GM21367 (cell line): ENCODE data around the gene ARID1B.

Experiments
- ATAC-seq: cut with Tn5 transposase; IDR thresholded peaks from one replicate; pipeline ENCODE4 v1.9.1; 2021; ENCODE audit not compliant: unreplicated experiment

Gene ARID1B

DNA sequence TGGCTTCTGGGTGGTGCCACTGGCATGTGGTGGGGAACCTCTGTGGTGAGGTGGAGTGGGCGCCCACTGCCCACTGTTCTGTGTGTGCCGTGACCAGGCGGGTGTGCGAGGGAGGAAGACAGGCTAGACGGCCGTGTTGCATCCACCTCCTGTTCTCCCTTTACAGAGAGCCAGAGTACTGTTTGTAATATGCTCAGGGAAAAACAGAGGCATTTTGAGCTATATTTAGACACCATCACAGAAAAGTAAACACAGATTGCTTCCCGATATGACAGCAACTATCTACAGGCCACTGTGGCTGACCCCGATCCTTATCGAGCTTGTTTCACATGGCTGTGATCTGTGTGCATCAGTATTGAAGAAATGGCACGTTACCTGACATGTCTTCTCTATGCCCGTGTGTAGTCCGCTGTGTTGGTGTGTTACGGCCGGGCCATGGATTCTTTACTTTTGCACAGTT, 45.6 kb downstream of the ARID1B start:
- ATAC-seq: no peak

- ATAC-seq: no peak
These were observed 47.0 kb downstream of the ARID1B start for GRCh38 chr6:156824142-156824541.

- no peak for ATAC-seq
These were observed 48.3 kb downstream of the ARID1B start for GRCh38 chr6:156825475-156825874.

- no peak for ATAC-seq
These were observed 49.2 kb downstream of the ARID1B start for GRCh38 chr6:156826290-156826955.

- no peak for ATAC-seq
These were observed 50.2 kb downstream of the ARID1B start for GRCh38 chr6:156827382-156827781.

- no peak for ATAC-seq
These were observed 51.1 kb downstream of the ARID1B start for GRCh38 chr6:156828280-156828703.

- no peak for ATAC-seq
These were observed 52.9 kb downstream of the ARID1B start for GRCh38 chr6:156830126-156830525.

GRCh38 chr6:156832231-156832647, 55.1 kb downstream of the ARID1B start:
- no peak for ATAC-seq

DNA sequence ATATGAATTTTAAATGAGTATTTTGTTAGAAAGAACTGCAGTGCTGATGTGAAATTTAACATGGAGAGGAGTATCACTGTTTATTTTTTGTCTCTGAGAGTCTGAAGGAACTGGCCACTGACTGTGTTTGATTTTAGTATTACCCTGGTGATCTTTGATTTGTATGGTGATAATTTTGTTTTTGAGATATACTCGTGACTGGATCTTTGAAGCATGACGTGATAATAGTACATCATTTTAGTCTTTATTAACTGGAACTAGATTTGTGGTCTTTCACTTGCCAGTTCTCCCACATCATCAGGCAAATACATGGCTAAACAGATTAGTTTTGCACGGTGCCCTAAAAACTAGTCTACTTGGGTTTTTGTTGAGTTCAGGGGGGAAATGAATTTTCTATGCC, 55.5 kb downstream of the ARID1B start:
- no peak for ATAC-seq

DNA sequence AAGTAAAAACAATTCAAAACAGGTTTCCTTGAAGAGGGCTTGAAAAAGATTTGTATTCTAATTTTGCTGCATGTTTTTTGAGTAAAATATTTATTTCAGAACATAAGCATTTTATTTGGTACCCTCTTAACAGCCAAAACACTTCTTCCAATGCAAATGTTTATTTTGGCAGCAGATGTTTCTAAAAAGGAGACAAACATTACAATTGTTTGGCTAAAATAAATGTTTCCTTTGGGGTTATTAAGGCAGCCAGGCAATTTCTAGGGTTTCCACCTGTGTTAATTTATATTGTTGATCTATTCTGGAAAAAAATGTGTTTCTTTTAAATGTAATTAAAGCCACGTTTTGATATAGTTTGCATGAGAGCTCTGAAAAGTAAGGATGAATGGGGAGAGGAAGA, 56.6 kb downstream of the ARID1B start:
- no peak for ATAC-seq

DNA sequence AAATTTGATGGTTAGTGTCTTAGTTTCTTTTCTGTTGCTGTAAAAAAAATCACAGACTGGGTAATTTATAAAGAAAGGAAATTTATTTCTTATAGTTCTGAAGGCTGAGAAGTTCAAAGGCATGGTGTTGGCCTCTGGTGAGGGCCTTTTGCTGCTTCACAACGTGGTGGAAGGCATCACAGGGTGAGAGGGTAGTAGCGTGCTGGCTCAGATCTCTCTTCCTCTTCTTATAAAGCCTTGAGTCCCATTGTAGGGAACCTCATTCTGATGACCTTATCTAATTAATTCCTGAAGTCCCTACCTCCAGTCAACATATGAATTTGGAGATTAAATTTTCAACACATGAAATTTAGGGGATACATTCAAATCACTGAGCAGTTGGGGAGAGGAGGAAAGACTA, 62.0 kb downstream of the ARID1B start:
- no peak for ATAC-seq

DNA sequence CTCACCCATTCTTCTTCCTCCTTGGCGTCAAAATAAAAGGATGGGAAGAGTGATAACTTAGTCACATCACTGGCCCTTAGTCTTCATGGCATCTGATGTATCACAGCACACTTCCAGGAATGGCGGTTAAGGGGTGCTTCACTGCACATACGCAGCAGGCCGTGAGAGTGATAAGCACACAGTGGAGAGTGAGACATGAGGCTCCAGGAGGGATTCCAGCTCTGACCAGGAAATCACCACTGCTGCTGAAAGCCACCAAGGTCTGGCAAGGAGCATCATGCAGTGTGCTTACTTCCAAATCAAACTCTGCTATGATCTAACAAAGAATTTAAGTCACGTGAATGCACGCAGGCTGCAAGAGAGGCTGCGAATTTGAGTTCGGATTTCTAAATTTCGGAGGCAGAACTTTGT, 62.4 kb downstream of the ARID1B start:
- ATAC-seq: no peak

GRCh38 chr6:156840136-156840535, 63.0 kb downstream of the ARID1B start:
- no peak for ATAC-seq

DNA sequence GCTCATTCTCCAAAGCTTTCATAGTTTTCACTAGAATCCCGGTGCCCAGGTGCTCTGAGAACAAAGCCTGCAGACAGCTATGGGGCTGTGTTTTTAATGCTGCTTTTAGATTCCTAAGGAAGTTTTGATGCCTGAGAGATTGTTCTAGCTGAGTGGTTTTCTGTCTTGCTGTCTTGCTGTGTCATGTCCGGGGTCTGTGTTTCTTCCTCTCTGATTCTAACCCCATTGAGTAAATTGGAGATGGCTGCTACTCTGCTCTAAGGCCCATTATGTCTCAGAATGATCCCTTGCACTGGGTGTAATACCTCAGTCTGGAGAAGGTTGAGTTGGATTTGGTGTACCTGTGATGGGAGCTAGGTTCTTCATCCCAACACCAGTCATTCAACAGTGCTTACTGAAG, 63.4 kb downstream of the ARID1B start:
- ATAC-seq: no peak

DNA sequence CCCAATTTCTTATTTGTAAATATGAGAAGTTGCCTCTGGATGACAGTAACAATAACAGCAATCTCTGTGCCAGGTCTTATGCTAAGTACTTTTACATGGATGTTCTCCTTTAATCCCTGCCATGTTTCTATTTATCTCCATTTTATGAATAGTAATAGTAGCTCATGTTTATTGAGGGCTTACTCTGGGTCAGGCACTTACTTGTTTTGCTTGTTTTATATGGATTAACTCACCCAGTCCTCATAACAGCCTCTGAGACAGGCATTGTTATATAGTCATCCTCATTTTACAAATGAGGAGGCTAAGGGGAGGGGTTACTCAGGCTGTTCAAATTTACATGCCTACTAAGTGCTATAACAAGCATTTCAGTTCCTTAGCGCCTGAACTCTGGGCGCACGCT, 64.3 kb downstream of the ARID1B start:
- no peak for ATAC-seq

DNA sequence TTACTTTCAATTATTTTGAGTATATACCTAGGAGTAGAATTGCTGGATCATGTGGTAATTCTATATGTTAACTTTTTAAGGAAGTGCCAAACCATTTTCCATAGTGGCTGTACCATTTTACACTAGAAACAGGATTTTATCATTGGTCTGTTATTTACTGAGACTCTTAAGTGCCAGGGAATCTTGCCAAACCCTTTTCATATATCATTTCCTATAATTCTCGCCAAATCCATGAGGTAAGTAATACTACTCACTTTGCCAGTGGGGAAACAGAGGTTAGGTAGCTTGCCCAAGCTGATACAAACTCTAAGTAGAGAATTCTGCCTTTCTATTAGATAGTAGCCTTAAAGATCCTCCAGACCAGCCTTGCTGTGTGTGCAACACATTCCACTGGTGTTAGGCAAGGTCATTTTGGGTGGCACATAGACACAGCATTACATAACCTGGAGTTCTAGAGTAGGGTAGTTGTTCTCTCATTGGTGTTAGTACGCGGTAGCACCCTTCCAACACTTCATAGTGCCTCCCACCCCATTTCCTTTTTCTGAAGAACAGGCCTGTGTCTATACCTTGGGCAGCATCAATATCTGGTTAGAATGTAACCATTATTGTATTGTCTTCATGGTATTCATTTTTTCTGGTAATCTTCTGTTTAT, 65.5 kb downstream of the ARID1B start:
- ATAC-seq: no peak

DNA sequence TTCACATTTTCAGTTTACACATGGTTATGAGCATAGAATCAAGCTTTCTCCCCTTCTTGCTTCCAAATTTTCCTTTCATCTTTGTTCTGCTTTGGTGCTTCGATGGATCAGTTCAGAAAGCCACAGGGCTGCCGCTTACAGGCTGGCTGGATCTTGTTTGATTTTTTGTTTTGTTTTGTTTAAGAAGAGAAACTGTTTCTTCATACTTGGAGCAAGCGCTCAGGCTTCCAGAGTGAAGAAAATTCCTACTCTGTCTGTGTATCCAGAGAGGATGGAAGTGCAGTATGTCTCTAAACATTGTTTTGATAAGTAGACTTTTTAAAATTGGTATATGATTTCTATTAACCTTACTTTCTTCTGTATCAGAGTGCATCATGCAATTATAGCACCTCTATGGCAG, 66.9 kb downstream of the ARID1B start:
- no peak for ATAC-seq

DNA sequence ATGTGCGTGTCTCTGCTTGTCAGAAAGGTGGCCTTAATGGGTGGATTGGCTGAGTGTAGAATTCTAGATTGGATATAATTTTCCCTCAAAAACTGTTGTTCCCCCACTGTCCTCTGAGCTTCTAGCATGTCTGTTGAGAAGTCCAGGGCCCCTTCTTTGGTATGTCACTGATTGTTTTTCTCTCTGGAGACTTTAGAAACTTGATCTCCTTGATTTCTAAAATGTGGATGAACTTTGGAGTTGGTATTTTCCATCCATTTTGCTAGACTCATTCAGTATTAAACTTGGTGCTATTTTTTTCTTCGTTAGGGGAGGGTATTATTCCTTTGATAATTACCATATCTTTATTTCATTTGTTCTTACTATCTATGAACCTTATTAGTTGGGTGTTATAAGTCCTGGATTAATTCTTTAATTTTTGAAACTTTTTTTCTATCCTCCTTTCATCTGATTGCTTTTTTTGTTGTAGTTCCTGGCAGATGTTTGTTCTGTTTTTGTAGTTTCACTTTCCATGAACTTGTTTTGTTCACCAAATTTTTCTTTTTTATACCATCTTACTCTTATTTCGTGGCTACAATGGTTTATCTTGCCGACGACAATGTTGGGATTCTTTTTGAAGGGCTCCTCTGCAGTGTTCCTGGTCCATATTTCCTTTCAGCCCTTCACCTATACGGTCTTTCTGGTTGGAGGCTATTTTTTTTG, 68.4 kb downstream of the ARID1B start:
- ATAC-seq: no peak

DNA sequence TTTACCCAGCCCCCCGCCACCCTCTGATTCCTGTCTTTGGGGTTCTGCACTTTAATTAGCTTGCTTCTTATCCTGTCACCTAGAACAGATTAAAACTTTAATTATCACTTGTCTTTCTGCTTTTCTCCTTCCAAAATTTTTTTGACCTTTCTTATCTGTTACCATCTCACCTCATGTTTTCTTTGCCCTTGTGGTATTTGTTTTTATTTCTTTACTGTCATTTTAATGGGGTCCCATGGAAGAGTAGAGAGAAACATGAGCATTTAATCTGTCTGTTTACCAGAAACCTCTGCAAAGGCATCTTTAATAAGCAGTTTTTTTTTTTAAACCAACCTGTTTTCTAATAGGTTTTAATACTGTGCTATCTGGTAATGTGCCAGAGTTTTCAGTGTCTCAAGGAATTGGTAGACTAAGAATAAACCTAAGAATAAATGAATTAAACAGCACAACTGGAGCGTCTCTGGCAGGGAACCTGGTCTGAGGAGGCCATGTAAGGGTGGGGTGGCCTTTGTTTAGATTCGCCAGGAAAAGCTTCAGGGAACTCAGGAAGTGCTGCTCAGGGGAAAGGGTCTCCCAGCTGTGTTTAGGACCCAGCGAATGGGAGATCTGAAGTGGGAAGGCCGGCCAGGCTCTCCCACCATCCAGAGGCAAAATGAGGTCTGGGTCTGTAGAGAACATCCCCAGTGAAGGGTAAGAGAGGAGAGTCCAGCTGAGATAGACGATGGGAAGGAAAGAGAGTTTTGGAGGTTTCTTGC, 69.8 kb downstream of the ARID1B start:
- ATAC-seq: no peak

DNA sequence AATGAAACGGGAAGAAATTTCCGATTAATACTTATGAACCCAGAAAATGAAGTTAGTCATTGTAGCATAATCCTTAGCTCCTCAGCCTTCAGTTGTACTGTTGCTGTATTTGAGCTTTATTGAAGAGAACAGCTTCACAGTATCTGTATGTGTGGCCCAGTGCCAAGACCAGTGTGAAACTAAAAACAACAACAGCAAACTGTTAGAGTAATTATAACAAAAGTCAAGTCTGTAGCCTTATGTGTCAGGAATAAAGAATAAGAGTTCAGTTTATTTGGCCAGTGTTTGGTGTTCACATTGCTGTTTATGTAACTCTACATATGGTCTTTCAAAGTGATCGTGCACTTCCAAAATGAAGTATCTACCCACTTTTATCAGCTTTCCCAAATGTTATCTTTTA, 70.9 kb downstream of the ARID1B start:
- no peak for ATAC-seq

- no peak for ATAC-seq
These were observed 71.4 kb downstream of the ARID1B start for GRCh38 chr6:156848533-156848932.
